K562 (cell line): ENCODE results near the gene TMEM163. TPM values are rescaled to one million over a fixed set of nuclear protein-coding genes. Genes with fewer than 3 reads are reported as not detected.

ENCODE experiments used
- ATF1 ChIP-seq, 2 experiments: fragments of 450-650 bp in 1 of 2; IDR thresholded peaks; 2 replicates each; pipeline ENCODE4 v1.6.1; 2016; ENCODE audit warnings: missing compliant biosample characterization in 1 of 2, missing genetic modification characterization in 1 of 2
- BACH1 ChIP-seq: fragments of 200-800 bp; sonication (Bioruptor generic); IDR thresholded peaks from 2 replicates; pipeline ENCODE4 v1.6.1; 2016; ENCODE audit warnings: missing genetic modification characterization, missing compliant biosample characterization
- DACH1 ChIP-seq: fragments of 450-650 bp; IDR thresholded peaks from 2 replicates; pipeline ENCODE4 v1.6.1; 2018; ENCODE audit not compliant: partially characterized antibody
- E2F6 ChIP-seq, 2 experiments: IDR thresholded peaks; 2 replicates each; pipeline ENCODE4 v1.6.1; 2011; ENCODE audit warnings: borderline replicate concordance in 1 of 2, control low read depth in 1 of 2, low read depth in 1 of 2, low read length in 1 of 2, mild to moderate bottlenecking in 1 of 2, mixed read lengths in 1 of 2, moderate library complexity in 1 of 2; ENCODE audit not compliant: insufficient read depth in 1 of 2, insufficient read length in 1 of 2, poor library complexity in 1 of 2, severe bottlenecking in 1 of 2; ENCODE audit errors: extremely low read depth in 1 of 2
- EHMT2 ChIP-seq: fragments of 450-650 bp; IDR thresholded peaks from 2 replicates; pipeline ENCODE4 v1.6.1; 2018; ENCODE audit warnings: antibody characterized with exemption
- HMG20A ChIP-seq: fragments of 450-650 bp; formaldehyde crosslinking; conservative IDR thresholded peaks from 2 replicates; pipeline ENCODE4 v1.4.0; 2020; ENCODE audit warnings: mild to moderate bottlenecking, mixed read lengths
- HMGN3 ChIP-seq: IDR thresholded peaks from 2 replicates; pipeline ENCODE4 v1.6.1; 2011; ENCODE audit warnings: borderline replicate concordance, low read depth, mild to moderate bottlenecking, mixed read lengths, low read length; ENCODE audit not compliant: insufficient read length; ENCODE audit errors: extremely low read depth
- ILK ChIP-seq: fragments of 450-650 bp; IDR thresholded peaks from 2 replicates; pipeline ENCODE4 v1.6.1; 2016; ENCODE audit warnings: missing genetic modification characterization, low read depth, mild to moderate bottlenecking, missing compliant biosample characterization, moderate library complexity, borderline replicate concordance
- JUNB ChIP-seq: fragments of 450-650 bp; formaldehyde crosslinking; conservative IDR thresholded peaks from 2 replicates; pipeline ENCODE4 v1.4.0; 2020; ENCODE audit warnings: mild to moderate bottlenecking
- MAFK ChIP-seq: IDR thresholded peaks from 2 replicates; pipeline ENCODE4 v1.6.1; 2011; ENCODE audit warnings: low read length, improper control_type of control experiment
- MEIS2 ChIP-seq: fragments of 450-650 bp; IDR thresholded peaks from 2 replicates; pipeline ENCODE4 v1.6.1; 2014; ENCODE audit warnings: mild to moderate bottlenecking; ENCODE audit not compliant: partially characterized antibody
- MTA2 ChIP-seq: fragments of 450-650 bp; IDR thresholded peaks from 2 replicates; pipeline ENCODE4 v1.6.1; 2016; ENCODE audit warnings: low read depth
- MTF1 ChIP-seq: fragments of 250-450 bp; sonication (Bioruptor Pico); IDR thresholded peaks from 2 replicates; pipeline ENCODE4 v1.9.0; 2021; ENCODE audit warnings: moderate library complexity, mild to moderate bottlenecking, inconsistent platforms, borderline replicate concordance
- RBM34 ChIP-seq: fragments of 200-400 bp; formaldehyde crosslinking; IDR thresholded peaks from 2 replicates; pipeline ENCODE4 v1.6.1; 2018; ENCODE audit warnings: low read length, borderline replicate concordance; ENCODE audit not compliant: insufficient read depth
- SAP30 ChIP-seq: fragments of 200-600 bp; sonication (generic); IDR thresholded peaks from 2 replicates; pipeline ENCODE4 v1.6.1; 2012; ENCODE audit warnings: borderline replicate concordance, low read depth, mild to moderate bottlenecking, moderate library complexity, low read length, control low read depth, inconsistent platforms; ENCODE audit not compliant: insufficient read depth, poor library complexity, severe bottlenecking
- SMARCA4 ChIP-seq: fragments of 450-650 bp; IDR thresholded peaks from 2 replicates; pipeline ENCODE4 v1.6.1; 2016
- SUPT5H ChIP-seq: fragments of 450-650 bp; IDR thresholded peaks from 2 replicates; pipeline ENCODE4 v1.6.1; 2016
- TBP ChIP-seq: optimal IDR thresholded peaks from 2 replicates; pipeline ENCODE3; 2011; ENCODE audit warnings: low read depth, low read length, improper control_type of control experiment
- TFAM ChIP-seq: fragments of 250-450 bp; sonication (Bioruptor Pico); conservative IDR thresholded peaks from 2 replicates; pipeline ENCODE4 v1.5.0; 2021; ENCODE audit warnings: mild to moderate bottlenecking, moderate library complexity
- THRAP3 ChIP-seq: fragments of 450-650 bp; IDR thresholded peaks from 2 replicates; pipeline ENCODE4 v1.6.1; 2016; ENCODE audit warnings: mild to moderate bottlenecking, inconsistent platforms, borderline replicate concordance
- ZMIZ1 ChIP-seq, 2 experiments: fragments of 150-350 bp in 1 of 2; IDR thresholded peaks; 2 replicates each; pipeline ENCODE4 v1.6.1; 2012 to 2016; ENCODE audit warnings: low read depth in 2 of 2, low read length in 2 of 2, mild to moderate bottlenecking in 1 of 2, moderate library complexity in 1 of 2
- ZNF717 ChIP-seq: fragments of 250-450 bp; sonication (Bioruptor Pico); IDR thresholded peaks from 2 replicates; pipeline ENCODE4 v1.5.0; 2021
- polyA plus RNA-seq, 8 experiments: library from polyadenylated mRNA; depleted of rRNA in 4 of 8; stranded (reverse) in 5 of 8; unstranded in 3 of 8; fragments of >200 nt; fragmentation: Nextera tagmentation in 2 of 8; fragmentation: Illumina TruSeq in 1 of 8; extraction: Ambion mirVana in 2 of 8; extraction: Trizol in 1 of 8; gene quantifications; 2 replicates each; pipeline versions ENCODE4 v1.2.1 to v1.2.3, GENCODE V29; 2011 to 2014; ENCODE audit warnings: inconsistent platforms in 1 of 8, missing spikeins in 1 of 8
- total RNA-seq, 7 experiments: library from RNA; depleted of rRNA in 6 of 7; stranded (reverse); fragments of >200 nt in 6 of 7; fragmentation: Illumina TruSeq in 2 of 7; extraction: Trizol in 2 of 7; gene quantifications; 2 replicates each; pipeline versions ENCODE4 v1.2.1 to v1.2.3, GENCODE V29; 2011 to 2021; ENCODE audit warnings: low replicate concordance in 1 of 7
- TF ChIP-seq, protein P1 (sequence below): sonication (generic); formaldehyde crosslinking; IDR thresholded peaks from 2 replicates; pipeline ENCODE4 v1.9.0; 2022; ENCODE audit warnings: mild to moderate bottlenecking, missing genetic modification reagents
- TF ChIP-seq, protein P2 (sequence below): sonication (generic); formaldehyde crosslinking; IDR thresholded peaks from 2 replicates; pipeline ENCODE4 v1.8.0; 2022; ENCODE audit warnings: mild to moderate bottlenecking, missing genetic modification reagents

Gene TMEM163
- total and polyA plus RNA-seq, 9 of the 15 experiments (the other 6 are each of a cell fraction or from before 2014, with no cell fraction given), result 0.04 to 0.68 (median 0.16) TPM; not detected in 3

DNA sequence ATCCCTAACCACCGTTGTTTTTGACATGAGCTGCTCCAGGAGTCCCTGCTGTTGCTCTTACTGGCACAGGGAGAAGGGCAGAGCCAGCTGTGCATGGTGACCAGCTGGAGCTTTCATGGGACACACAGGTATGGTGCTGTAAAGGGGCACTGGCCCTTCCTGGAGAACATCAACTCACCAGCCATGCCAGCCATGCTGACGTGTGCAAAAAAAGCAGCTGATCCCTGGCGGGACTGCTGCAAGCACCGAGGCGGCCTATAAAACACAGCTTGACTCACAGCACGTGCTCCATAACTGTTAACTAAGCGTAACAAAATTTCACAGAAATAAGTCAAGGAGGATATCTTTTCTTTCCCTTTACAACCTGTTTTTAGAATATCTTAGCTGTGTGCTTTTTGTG lies 165.1 kb downstream of the TMEM163 start (continued):
- TF ChIP-seq SMARCA4, result no peak
- no peak for TF ChIP-seq ILK (tag)
- no peak for TF ChIP-seq TFAM (CRISPR knock-in tag)
- no peak for TF ChIP-seq DACH1
- TF ChIP-seq HMGN3, result no peak
- no peak for TF ChIP-seq SUPT5H
- TF ChIP-seq ATF1 (CRISPR knock-in tag; IDR thresholded peaks at IDR 0.05), result no peak
- TF ChIP-seq ATF1 (tag; IDR thresholded peaks at IDR 0.05), result no peak
- no peak for TF ChIP-seq RBM34
- peak; percentile 58 for TF ChIP-seq MAFK
- TF ChIP-seq TBP, result no peak
- no peak for TF ChIP-seq MEIS2
- TF ChIP-seq EHMT2, result no peak
- peak in 1 of 2 experiments; percentile 34 for TF ChIP-seq E2F6 (IDR thresholded peaks at IDR 0.05; ENCODE audit: borderline replicate concordance in 1 of 2, extremely low read depth in 1 of 2, insufficient read depth in 1 of 2, insufficient read length in 1 of 2, low read depth in 1 of 2, low read length in 1 of 2, poor library complexity in 1 of 2, severe bottlenecking in 1 of 2)
- no peak for TF ChIP-seq BACH1 (tag)
- no peak for TF ChIP-seq ZMIZ1 (IDR thresholded peaks at IDR 0.05; ENCODE audit: low read depth in 2 of 2, low read length in 2 of 2)
- no peak for TF ChIP-seq MTF1
- TF ChIP-seq SAP30, result no peak
- no peak for TF ChIP-seq MTA2
- TF ChIP-seq JUNB, result no peak
- TF ChIP-seq, protein P1, sequence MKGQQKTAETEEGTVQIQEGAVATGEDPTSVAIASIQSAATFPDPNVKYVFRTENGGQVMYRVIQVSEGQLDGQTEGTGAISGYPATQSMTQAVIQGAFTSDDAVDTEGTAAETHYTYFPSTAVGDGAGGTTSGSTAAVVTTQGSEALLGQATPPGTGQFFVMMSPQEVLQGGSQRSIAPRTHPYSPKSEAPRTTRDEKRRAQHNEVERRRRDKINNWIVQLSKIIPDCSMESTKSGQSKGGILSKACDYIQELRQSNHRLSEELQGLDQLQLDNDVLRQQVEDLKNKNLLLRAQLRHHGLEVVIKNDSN (CRISPR knock-in tag), result peak; percentile 47; the same call in 1 of the 2 replicates
- TF ChIP-seq, protein P2, sequence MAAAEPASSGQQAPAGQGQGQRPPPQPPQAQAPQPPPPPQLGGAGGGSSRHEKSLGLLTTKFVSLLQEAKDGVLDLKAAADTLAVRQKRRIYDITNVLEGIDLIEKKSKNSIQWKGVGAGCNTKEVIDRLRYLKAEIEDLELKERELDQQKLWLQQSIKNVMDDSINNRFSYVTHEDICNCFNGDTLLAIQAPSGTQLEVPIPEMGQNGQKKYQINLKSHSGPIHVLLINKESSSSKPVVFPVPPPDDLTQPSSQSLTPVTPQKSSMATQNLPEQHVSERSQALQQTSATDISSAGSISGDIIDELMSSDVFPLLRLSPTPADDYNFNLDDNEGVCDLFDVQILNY, result no peak
- TF ChIP-seq HMG20A (CRISPR knock-in tag), result no peak
- no peak for TF ChIP-seq ZNF717 (CRISPR knock-in tag)
- TF ChIP-seq THRAP3, result no peak
